Measurements from ENCODE around the gene WDFY3. TPM values are rescaled to one million over a fixed set of nuclear protein-coding genes. Genes with fewer than 3 reads are reported as not detected.
"Not testable (repeated sequence)": the region's sequence is repeated elsewhere in the genome, so short reads cannot be mapped to it uniquely, and the experiment has no call there.

The WDFY3 gene
- polyA plus RNA-seq, 1 of the 3 experiments (the other 2 are of a cell fraction) = 13.8 TPM

DNA sequence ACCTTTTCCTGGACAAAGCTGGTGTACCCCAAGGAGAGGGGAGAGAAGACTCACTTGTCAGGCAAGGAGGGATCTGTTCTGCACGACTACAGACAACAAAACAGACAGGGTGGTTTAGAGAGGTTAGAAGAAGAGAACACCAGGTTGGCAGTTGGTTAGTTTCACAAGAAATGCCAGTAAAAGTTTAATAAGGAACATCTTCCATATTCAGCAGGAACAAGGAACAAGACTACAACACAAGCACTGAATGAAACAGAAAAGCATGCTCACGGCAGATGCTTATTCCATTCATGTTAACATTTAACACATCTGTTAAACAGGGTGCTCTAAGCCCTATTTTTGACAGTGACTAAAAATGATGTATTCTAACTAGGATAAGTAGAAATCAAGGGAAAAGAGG lies 158.2 kb downstream of the WDFY3 start:
- POLR2A ChIA-PET = no interaction called here
- CTCF ChIA-PET = interaction anchor here (1.3 kb wide), 1 partner anchor 27 kb away, joined by 4 read pairs; no protein-coding TSS in a partner anchor

DNA sequence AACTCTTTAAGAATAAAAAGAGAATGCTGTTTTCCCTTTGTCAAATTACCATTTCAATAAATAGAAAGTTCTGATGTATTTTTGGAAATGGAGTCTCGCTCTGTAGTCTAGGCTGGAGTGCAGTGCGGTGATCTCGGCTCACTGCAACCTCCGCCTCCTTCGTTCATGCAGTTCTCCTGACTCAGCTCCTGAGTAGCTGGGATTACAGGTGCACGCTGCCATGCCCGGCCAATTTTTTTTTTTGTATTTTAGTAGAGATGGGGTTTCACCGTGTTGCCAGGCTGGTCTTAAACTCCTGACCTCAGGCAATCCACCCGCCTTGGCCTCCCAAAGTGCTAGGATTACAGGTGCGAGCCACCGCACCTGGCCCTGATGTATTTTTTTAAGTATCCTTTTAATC lies 159.9 kb downstream of the WDFY3 start:
- DNase-seq; H4K20me1 ChIP-seq (ENCODE audit: insufficient read depth); H3K9me3 ChIP-seq; H3K9me2 ChIP-seq; POLR2A ChIA-PET; H3F3A ChIP-seq (replicated peaks; ENCODE audit: insufficient read depth); H3K4me1 ChIP-seq (ENCODE audit: control insufficient read depth in 1 of 2, insufficient read depth in 2 of 2, low read depth in 1 of 2, low read length in 1 of 2); H3K4me2 ChIP-seq; H3K27me3 ChIP-seq (ENCODE audit: insufficient read depth); H3K27ac ChIP-seq (ENCODE audit: low read depth in 2 of 2, low read length in 1 of 2); H3K9ac ChIP-seq; H2AFZ ChIP-seq (ENCODE audit: low read depth); H3K4me3 ChIP-seq (ENCODE audit: low read depth in 2 of 2, low read length in 1 of 2); H3K79me2 ChIP-seq (ENCODE audit: insufficient read depth): not testable (repeated sequence)
- WGBS (ENCODE audit: low lambda C conversion rate) = 95% methylated on average over 11 of the region's 11 CpGs
- CTCF ChIA-PET = interaction anchor here (1.0 to 1.4 kb wide), 2 partner anchors 18 to 160 kb away, joined by 3 to 4 read pairs; partner anchors contain the start of gene WDFY3
- H3K36me3 ChIP-seq (replicated peaks in 1 of 2; ENCODE audit: control insufficient read depth in 1 of 2, insufficient read depth in 2 of 2, low read length in 1 of 2) = peaks cover 46 to 47% of the 10 kb centered on the region in 2 experiments

More for the DNA sequence above, 158.2 kb downstream of the WDFY3 start:
- Histone ChIP-seq H3K9me2 (no peaks in the 10 kb centered on the region), H3K27ac (ENCODE audit: low read depth in 2 of 2, low read length in 1 of 2) (no peak overlapping the region), H3K4me3 (ENCODE audit: low read depth in 2 of 2, low read length in 1 of 2) (no peak overlapping the region), H3K36me3 (replicated peaks in 1 of 2; ENCODE audit: control insufficient read depth in 1 of 2, insufficient read depth in 2 of 2, low read length in 1 of 2) (peaks cover 39 to 44% of the 10 kb centered on the region in 2 experiments), H3K4me2 (no peak overlapping the region), H2AFZ (ENCODE audit: low read depth) (no peak overlapping the region), H3K9ac (no peak overlapping the region), H4K20me1 (ENCODE audit: insufficient read depth) (no peaks in the 10 kb centered on the region), H3K9me3 (no peaks in the 10 kb centered on the region), H3K4me1 (ENCODE audit: control insufficient read depth in 1 of 2, insufficient read depth in 2 of 2, low read depth in 1 of 2, low read length in 1 of 2) (peaks cover 0 to 9% of the 10 kb centered on the region in 2 experiments; a peak in 1 of 4 replicates), H3K27me3 (ENCODE audit: insufficient read depth) (no peaks in the 10 kb centered on the region), H3F3A (replicated peaks; ENCODE audit: insufficient read depth) (peaks cover 8% of the 10 kb centered on the region), H3K79me2 (ENCODE audit: insufficient read depth) (no peaks in the 10 kb centered on the region)
- TF ChIP-seq RCOR1 (IDR thresholded peaks at IDR 0.05; ENCODE audit: low read length) (no peak), TAF1 (IDR thresholded peaks at IDR 0.05; ENCODE audit: borderline replicate concordance, low read depth, low read length) (no peak), MXI1 (IDR thresholded peaks at IDR 0.05; ENCODE audit: low read depth, low read length) (no peak), FOXJ3 (CRISPR knock-in tag; IDR thresholded peaks at IDR 0.05) (no peak), POLR2AphosphoS5 (IDR thresholded peaks at IDR 0.05; ENCODE audit: low read depth, low read length) (no peak), EZH2phosphoT487 (IDR thresholded peaks at IDR 0.05; ENCODE audit: borderline replicate concordance, low read depth) (no peak), RXRA (IDR thresholded peaks at IDR 0.05; ENCODE audit: borderline replicate concordance, low read depth) (no peak), EP300 (IDR thresholded peaks at IDR 0.05; ENCODE audit: borderline replicate concordance in 1 of 2, low read depth in 1 of 2, low read length in 1 of 2) (no peak), GABPA (IDR thresholded peaks at IDR 0.05; ENCODE audit: low read depth) (no peak), MEF2A (IDR thresholded peaks at IDR 0.05; ENCODE audit: borderline replicate concordance, low read depth) (no peak), FOXM1 (IDR thresholded peaks at IDR 0.05; ENCODE audit: low read depth) (no peak), FOSL2 (IDR thresholded peaks at IDR 0.05; ENCODE audit: borderline replicate concordance, low read depth) (no peak), SMC3 (IDR thresholded peaks at IDR 0.05; ENCODE audit: low read depth, low read length) (no peak), TEAD4 (IDR thresholded peaks at IDR 0.05; ENCODE audit: borderline replicate concordance, insufficient read depth) (no peak), TCF12 (IDR thresholded peaks at IDR 0.05) (no peak), NRF1 (IDR thresholded peaks at IDR 0.05; ENCODE audit: low read depth, low read length) (no peak)
- TF ChIP-seq, protein P1, sequence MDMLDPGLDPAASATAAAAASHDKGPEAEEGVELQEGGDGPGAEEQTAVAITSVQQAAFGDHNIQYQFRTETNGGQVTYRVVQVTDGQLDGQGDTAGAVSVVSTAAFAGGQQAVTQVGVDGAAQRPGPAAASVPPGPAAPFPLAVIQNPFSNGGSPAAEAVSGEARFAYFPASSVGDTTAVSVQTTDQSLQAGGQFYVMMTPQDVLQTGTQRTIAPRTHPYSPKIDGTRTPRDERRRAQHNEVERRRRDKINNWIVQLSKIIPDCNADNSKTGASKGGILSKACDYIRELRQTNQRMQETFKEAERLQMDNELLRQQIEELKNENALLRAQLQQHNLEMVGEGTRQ (IDR thresholded peaks at IDR 0.05; ENCODE audit: borderline replicate concordance, low read depth, low read length) = no peak
- TF ChIP-seq, protein P2, sequence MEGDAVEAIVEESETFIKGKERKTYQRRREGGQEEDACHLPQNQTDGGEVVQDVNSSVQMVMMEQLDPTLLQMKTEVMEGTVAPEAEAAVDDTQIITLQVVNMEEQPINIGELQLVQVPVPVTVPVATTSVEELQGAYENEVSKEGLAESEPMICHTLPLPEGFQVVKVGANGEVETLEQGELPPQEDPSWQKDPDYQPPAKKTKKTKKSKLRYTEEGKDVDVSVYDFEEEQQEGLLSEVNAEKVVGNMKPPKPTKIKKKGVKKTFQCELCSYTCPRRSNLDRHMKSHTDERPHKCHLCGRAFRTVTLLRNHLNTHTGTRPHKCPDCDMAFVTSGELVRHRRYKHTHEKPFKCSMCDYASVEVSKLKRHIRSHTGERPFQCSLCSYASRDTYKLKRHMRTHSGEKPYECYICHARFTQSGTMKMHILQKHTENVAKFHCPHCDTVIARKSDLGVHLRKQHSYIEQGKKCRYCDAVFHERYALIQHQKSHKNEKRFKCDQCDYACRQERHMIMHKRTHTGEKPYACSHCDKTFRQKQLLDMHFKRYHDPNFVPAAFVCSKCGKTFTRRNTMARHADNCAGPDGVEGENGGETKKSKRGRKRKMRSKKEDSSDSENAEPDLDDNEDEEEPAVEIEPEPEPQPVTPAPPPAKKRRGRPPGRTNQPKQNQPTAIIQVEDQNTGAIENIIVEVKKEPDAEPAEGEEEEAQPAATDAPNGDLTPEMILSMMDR (IDR thresholded peaks at IDR 0.05) = no peak
- TF ChIP-seq, protein P3, sequence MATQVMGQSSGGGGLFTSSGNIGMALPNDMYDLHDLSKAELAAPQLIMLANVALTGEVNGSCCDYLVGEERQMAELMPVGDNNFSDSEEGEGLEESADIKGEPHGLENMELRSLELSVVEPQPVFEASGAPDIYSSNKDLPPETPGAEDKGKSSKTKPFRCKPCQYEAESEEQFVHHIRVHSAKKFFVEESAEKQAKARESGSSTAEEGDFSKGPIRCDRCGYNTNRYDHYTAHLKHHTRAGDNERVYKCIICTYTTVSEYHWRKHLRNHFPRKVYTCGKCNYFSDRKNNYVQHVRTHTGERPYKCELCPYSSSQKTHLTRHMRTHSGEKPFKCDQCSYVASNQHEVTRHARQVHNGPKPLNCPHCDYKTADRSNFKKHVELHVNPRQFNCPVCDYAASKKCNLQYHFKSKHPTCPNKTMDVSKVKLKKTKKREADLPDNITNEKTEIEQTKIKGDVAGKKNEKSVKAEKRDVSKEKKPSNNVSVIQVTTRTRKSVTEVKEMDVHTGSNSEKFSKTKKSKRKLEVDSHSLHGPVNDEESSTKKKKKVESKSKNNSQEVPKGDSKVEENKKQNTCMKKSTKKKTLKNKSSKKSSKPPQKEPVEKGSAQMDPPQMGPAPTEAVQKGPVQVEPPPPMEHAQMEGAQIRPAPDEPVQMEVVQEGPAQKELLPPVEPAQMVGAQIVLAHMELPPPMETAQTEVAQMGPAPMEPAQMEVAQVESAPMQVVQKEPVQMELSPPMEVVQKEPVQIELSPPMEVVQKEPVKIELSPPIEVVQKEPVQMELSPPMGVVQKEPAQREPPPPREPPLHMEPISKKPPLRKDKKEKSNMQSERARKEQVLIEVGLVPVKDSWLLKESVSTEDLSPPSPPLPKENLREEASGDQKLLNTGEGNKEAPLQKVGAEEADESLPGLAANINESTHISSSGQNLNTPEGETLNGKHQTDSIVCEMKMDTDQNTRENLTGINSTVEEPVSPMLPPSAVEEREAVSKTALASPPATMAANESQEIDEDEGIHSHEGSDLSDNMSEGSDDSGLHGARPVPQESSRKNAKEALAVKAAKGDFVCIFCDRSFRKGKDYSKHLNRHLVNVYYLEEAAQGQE (IDR thresholded peaks at IDR 0.05; ENCODE audit: low read depth, low read length) = no peak
- TF ChIP-seq, protein P4, sequence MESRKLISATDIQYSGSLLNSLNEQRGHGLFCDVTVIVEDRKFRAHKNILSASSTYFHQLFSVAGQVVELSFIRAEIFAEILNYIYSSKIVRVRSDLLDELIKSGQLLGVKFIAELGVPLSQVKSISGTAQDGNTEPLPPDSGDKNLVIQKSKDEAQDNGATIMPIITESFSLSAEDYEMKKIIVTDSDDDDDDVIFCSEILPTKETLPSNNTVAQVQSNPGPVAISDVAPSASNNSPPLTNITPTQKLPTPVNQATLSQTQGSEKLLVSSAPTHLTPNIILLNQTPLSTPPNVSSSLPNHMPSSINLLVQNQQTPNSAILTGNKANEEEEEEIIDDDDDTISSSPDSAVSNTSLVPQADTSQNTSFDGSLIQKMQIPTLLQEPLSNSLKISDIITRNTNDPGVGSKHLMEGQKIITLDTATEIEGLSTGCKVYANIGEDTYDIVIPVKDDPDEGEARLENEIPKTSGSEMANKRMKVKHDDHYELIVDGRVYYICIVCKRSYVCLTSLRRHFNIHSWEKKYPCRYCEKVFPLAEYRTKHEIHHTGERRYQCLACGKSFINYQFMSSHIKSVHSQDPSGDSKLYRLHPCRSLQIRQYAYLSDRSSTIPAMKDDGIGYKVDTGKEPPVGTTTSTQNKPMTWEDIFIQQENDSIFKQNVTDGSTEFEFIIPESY (IDR thresholded peaks at IDR 0.05; ENCODE audit: borderline replicate concordance, low read depth) = no peak
- 97% methylated on average over 2 of the region's 2 CpGs for WGBS (ENCODE audit: low lambda C conversion rate)
- no peak for DNase-seq

Measured in SK-N-SH (cell line).